ENCODE results near the gene UBFD1.
"Not testable (repeated sequence)": the region's sequence is repeated elsewhere in the genome, so short reads cannot be mapped to it uniquely, and the experiment has no call there.

UBFD1 gene

GRCh38 chr16:23556881-23557778 lies at the start of gene UBFD1, which contains the start of gene EARS2:
TSS of gene UBFD1 (plus strand) at chr16:23557727. CDS start at chr16:23557743, 16 bp downstream.
TSS of gene EARS2 (minus strand) at chr16:23557350. CDS start at chr16:23557343, 7 bp downstream.
- peak; percentile 97 for DNase-seq (ENCODE audit: low spot score)

- no peak for DNase-seq (ENCODE audit: low spot score)
Measured at GRCh38 chr16:23508589-23509440, 48.7 kb upstream of the UBFD1 start.

GRCh38 chr16:23509441-23509754 lies 48.1 kb upstream of the UBFD1 start:
- no peak for DNase-seq (ENCODE audit: low spot score)

GRCh38 chr16:23509782-23510163 lies 47.8 kb upstream of the UBFD1 start:
- no peak for DNase-seq (ENCODE audit: low spot score)

GRCh38 chr16:23510164-23510914 lies 47.2 kb upstream of the UBFD1 start, which contains the start of gene GGA2:
TSS of gene GGA2 (minus strand) at chr16:23510494. CDS start at chr16:23510411, 83 bp downstream.
- peak; percentile 96 for DNase-seq (ENCODE audit: low spot score)

- DNase-seq (ENCODE audit: low spot score), result not testable (repeated sequence)
Measured at GRCh38 chr16:23510915-23511270, 46.6 kb upstream of the UBFD1 start.

GRCh38 chr16:23511731-23512130 lies 45.8 kb upstream of the UBFD1 start:
- DNase-seq (ENCODE audit: low spot score), result no peak

- DNase-seq (ENCODE audit: low spot score), result no peak
Measured at GRCh38 chr16:23512168-23512695, 45.3 kb upstream of the UBFD1 start.

GRCh38 chr16:23514381-23515152 lies 43.0 kb upstream of the UBFD1 start:
- no peak for DNase-seq (ENCODE audit: low spot score)

GRCh38 chr16:23515881-23516280 lies 41.6 kb upstream of the UBFD1 start:
- no peak for DNase-seq (ENCODE audit: low spot score)

- no peak for DNase-seq (ENCODE audit: low spot score)
Measured at GRCh38 chr16:23516366-23517137, 41.0 kb upstream of the UBFD1 start.

GRCh38 chr16:23518435-23518891 lies 39.1 kb upstream of the UBFD1 start:
- no peak for DNase-seq (ENCODE audit: low spot score)

GRCh38 chr16:23519282-23519681 lies 38.2 kb upstream of the UBFD1 start:
- DNase-seq (ENCODE audit: low spot score), result no peak

- DNase-seq (ENCODE audit: low spot score), result no peak
Measured at GRCh38 chr16:23520500-23520899, 37.0 kb upstream of the UBFD1 start.

- no peak for DNase-seq (ENCODE audit: low spot score)
Measured at GRCh38 chr16:23521037-23521743, 36.3 kb upstream of the UBFD1 start.

GRCh38 chr16:23521965-23522364 lies 35.6 kb upstream of the UBFD1 start:
- DNase-seq (ENCODE audit: low spot score), result no peak

GRCh38 chr16:23523321-23523720 lies 34.2 kb upstream of the UBFD1 start:
- no peak for DNase-seq (ENCODE audit: low spot score)

- no peak for DNase-seq (ENCODE audit: low spot score)
Measured at GRCh38 chr16:23523876-23524385, 33.6 kb upstream of the UBFD1 start.

- DNase-seq (ENCODE audit: low spot score), result no peak
Measured at GRCh38 chr16:23524886-23525285, 32.6 kb upstream of the UBFD1 start.
